Erythroblast (primary cell): ENCODE data around the gene PTPRU.

Source experiments
- GATA1 ChIP-seq: IDR thresholded peaks from 2 replicates; pipeline ENCODE4 v1.6.1; 2011; ENCODE audit warnings: low read depth, mild to moderate bottlenecking, control low read depth, low read length, moderate library complexity
- POLR2A ChIP-seq: IDR thresholded peaks from 2 replicates; pipeline ENCODE4 v1.6.1; 2011; ENCODE audit warnings: mild to moderate bottlenecking, low read length

- TF ChIP-seq POLR2A (no peak), GATA1 (no peak)
Measured at GRCh38 chr1:29251164-29252124, 15.1 kb downstream of the PTPRU start.
